ENCODE data around the gene GPRIN2. TPM values are rescaled to one million over a fixed set of nuclear protein-coding genes. Genes with fewer than 3 reads are reported as not detected.
"Not testable (repeated sequence)": the region's sequence is repeated elsewhere in the genome, so short reads cannot be mapped to it uniquely, and the experiment has no call there.

GPRIN2 gene
- total and polyA plus RNA-seq, 7 experiments from 2014 or later = not detected

- DNase-seq; H3K9me3 ChIP-seq (ENCODE audit: control insufficient read depth in 2 of 3, low read length in 3 of 3); intact Hi-C loops (cut with micrococcal nuclease); H3K36me3 Mint-ChIP-seq; H3K4me1 Mint-ChIP-seq; ATAC-seq; H3K27ac Mint-ChIP-seq; POLR2A ChIA-PET; H3K4me3 Mint-ChIP-seq; H3K27me3 ChIP-seq (ENCODE audit: control insufficient read depth in 2 of 2, insufficient read depth in 2 of 2, low read length in 2 of 2); CTCF ChIA-PET; H3K4me1 ChIP-seq (ENCODE audit: control insufficient read depth in 2 of 2, insufficient read depth in 2 of 2, low read length in 2 of 2); H3K9me3 Mint-ChIP-seq; H3K4me3 ChIP-seq (ENCODE audit: low read length); H3K36me3 ChIP-seq (ENCODE audit: control insufficient read depth in 2 of 3, insufficient read depth in 3 of 3, low read length in 3 of 3); H3K27ac ChIP-seq (ENCODE audit: low read depth, low read length); H3K27me3 Mint-ChIP-seq: not testable (repeated sequence)
These were observed 25.5 kb upstream of the GPRIN2 start for GRCh38 chr10:46581997-46582396.

GRCh38 chr10:46579378-46579777 is 22.9 kb upstream of the GPRIN2 start:
- H3K4me1 Mint-ChIP-seq; intact Hi-C loops (cut with micrococcal nuclease); H3K4me1 ChIP-seq (ENCODE audit: control insufficient read depth in 2 of 2, insufficient read depth in 2 of 2, low read length in 2 of 2); H3K9me3 Mint-ChIP-seq; ATAC-seq; DNase-seq; H3K27me3 Mint-ChIP-seq; H3K27me3 ChIP-seq (ENCODE audit: control insufficient read depth in 2 of 2, insufficient read depth in 2 of 2, low read length in 2 of 2); H3K4me3 ChIP-seq (ENCODE audit: low read length); POLR2A ChIA-PET; H3K36me3 Mint-ChIP-seq; H3K9me3 ChIP-seq (ENCODE audit: control insufficient read depth in 2 of 3, low read length in 3 of 3); H3K27ac Mint-ChIP-seq; H3K4me3 Mint-ChIP-seq; H3K27ac ChIP-seq (ENCODE audit: low read depth, low read length); CTCF ChIA-PET; H3K36me3 ChIP-seq (ENCODE audit: control insufficient read depth in 2 of 3, insufficient read depth in 3 of 3, low read length in 3 of 3): not testable (repeated sequence)

- DNase-seq; H3K4me1 Mint-ChIP-seq; H3K27me3 ChIP-seq (ENCODE audit: control insufficient read depth in 2 of 2, insufficient read depth in 2 of 2, low read length in 2 of 2); H3K9me3 ChIP-seq (ENCODE audit: control insufficient read depth in 2 of 3, low read length in 3 of 3); H3K27ac ChIP-seq (ENCODE audit: low read depth, low read length); H3K4me3 ChIP-seq (ENCODE audit: low read length); intact Hi-C loops (cut with micrococcal nuclease); H3K36me3 ChIP-seq (ENCODE audit: control insufficient read depth in 2 of 3, insufficient read depth in 3 of 3, low read length in 3 of 3); H3K27me3 Mint-ChIP-seq; H3K36me3 Mint-ChIP-seq; POLR2A ChIA-PET; H3K4me3 Mint-ChIP-seq; H3K27ac Mint-ChIP-seq; H3K4me1 ChIP-seq (ENCODE audit: control insufficient read depth in 2 of 2, insufficient read depth in 2 of 2, low read length in 2 of 2); H3K9me3 Mint-ChIP-seq; CTCF ChIA-PET: not testable (repeated sequence)
- ATAC-seq = peak; percentile 27
These were observed 22.2 kb upstream of the GPRIN2 start, which contains the start of gene SYT15 for GRCh38 chr10:46578474-46579178. TSS of gene SYT15 (plus strand) at chr10:46579128. CDS start at chr10:46579169, 41 bp downstream.

GRCh38 chr10:46577624-46578473 is 21.4 kb upstream of the GPRIN2 start:
- H3K36me3 Mint-ChIP-seq, POLR2A ChIA-PET: not testable (repeated sequence)

GRCh38 chr10:46573884-46574283 is 17.4 kb upstream of the GPRIN2 start:
- DNase-seq, CTCF ChIA-PET: not testable (repeated sequence)

More at GRCh38 chr10:46577624-46578473, 21.4 kb upstream of the GPRIN2 start:
- H3K4me3 ChIP-seq (ENCODE audit: low read length); intact Hi-C loops (cut with micrococcal nuclease); H3K36me3 ChIP-seq (ENCODE audit: control insufficient read depth in 2 of 3, insufficient read depth in 3 of 3, low read length in 3 of 3); H3K9me3 ChIP-seq (ENCODE audit: control insufficient read depth in 2 of 3, low read length in 3 of 3); H3K27ac Mint-ChIP-seq; H3K4me1 ChIP-seq (ENCODE audit: control insufficient read depth in 2 of 2, insufficient read depth in 2 of 2, low read length in 2 of 2); H3K27me3 ChIP-seq (ENCODE audit: control insufficient read depth in 2 of 2, insufficient read depth in 2 of 2, low read length in 2 of 2); H3K4me1 Mint-ChIP-seq; H3K4me3 Mint-ChIP-seq; H3K27me3 Mint-ChIP-seq; DNase-seq; CTCF ChIA-PET; ATAC-seq; H3K9me3 Mint-ChIP-seq; H3K27ac ChIP-seq (ENCODE audit: low read depth, low read length): not testable (repeated sequence)

GRCh38 chr10:46573314-46573713 is 16.9 kb upstream of the GPRIN2 start:
- H3K9me3 ChIP-seq (ENCODE audit: control insufficient read depth in 2 of 3, low read length in 3 of 3); H3K27me3 Mint-ChIP-seq; CTCF ChIA-PET; H3K4me1 ChIP-seq (ENCODE audit: control insufficient read depth in 2 of 2, insufficient read depth in 2 of 2, low read length in 2 of 2); H3K4me1 Mint-ChIP-seq; H3K4me3 Mint-ChIP-seq; H3K36me3 Mint-ChIP-seq; H3K27me3 ChIP-seq (ENCODE audit: control insufficient read depth in 2 of 2, insufficient read depth in 2 of 2, low read length in 2 of 2); H3K36me3 ChIP-seq (ENCODE audit: control insufficient read depth in 2 of 3, insufficient read depth in 3 of 3, low read length in 3 of 3); intact Hi-C loops (cut with micrococcal nuclease); POLR2A ChIA-PET; H3K4me3 ChIP-seq (ENCODE audit: low read length); H3K27ac Mint-ChIP-seq; ATAC-seq; H3K27ac ChIP-seq (ENCODE audit: low read depth, low read length); H3K9me3 Mint-ChIP-seq; DNase-seq: not testable (repeated sequence)

More at GRCh38 chr10:46573884-46574283, 17.4 kb upstream of the GPRIN2 start:
- intact Hi-C loops (cut with micrococcal nuclease); H3K4me1 ChIP-seq (ENCODE audit: control insufficient read depth in 2 of 2, insufficient read depth in 2 of 2, low read length in 2 of 2); H3K9me3 ChIP-seq (ENCODE audit: control insufficient read depth in 2 of 3, low read length in 3 of 3); POLR2A ChIA-PET; H3K4me3 Mint-ChIP-seq; H3K27ac Mint-ChIP-seq; H3K36me3 Mint-ChIP-seq; H3K4me1 Mint-ChIP-seq; H3K36me3 ChIP-seq (ENCODE audit: control insufficient read depth in 2 of 3, insufficient read depth in 3 of 3, low read length in 3 of 3); H3K27me3 Mint-ChIP-seq; H3K4me3 ChIP-seq (ENCODE audit: low read length); H3K9me3 Mint-ChIP-seq; ATAC-seq; H3K27me3 ChIP-seq (ENCODE audit: control insufficient read depth in 2 of 2, insufficient read depth in 2 of 2, low read length in 2 of 2); H3K27ac ChIP-seq (ENCODE audit: low read depth, low read length): not testable (repeated sequence)

GRCh38 chr10:46572765-46573164 is 16.3 kb upstream of the GPRIN2 start:
- H3K27me3 Mint-ChIP-seq, CTCF ChIA-PET: not testable (repeated sequence)

More at GRCh38 chr10:46572765-46573164, 16.3 kb upstream of the GPRIN2 start:
- ATAC-seq; H3K4me3 Mint-ChIP-seq; H3K4me1 ChIP-seq (ENCODE audit: control insufficient read depth in 2 of 2, insufficient read depth in 2 of 2, low read length in 2 of 2); H3K4me3 ChIP-seq (ENCODE audit: low read length); DNase-seq; intact Hi-C loops (cut with micrococcal nuclease); H3K36me3 ChIP-seq (ENCODE audit: control insufficient read depth in 2 of 3, insufficient read depth in 3 of 3, low read length in 3 of 3); H3K27ac ChIP-seq (ENCODE audit: low read depth, low read length); H3K36me3 Mint-ChIP-seq; H3K4me1 Mint-ChIP-seq; H3K27me3 ChIP-seq (ENCODE audit: control insufficient read depth in 2 of 2, insufficient read depth in 2 of 2, low read length in 2 of 2); POLR2A ChIA-PET; H3K9me3 ChIP-seq (ENCODE audit: control insufficient read depth in 2 of 3, low read length in 3 of 3); H3K27ac Mint-ChIP-seq; H3K9me3 Mint-ChIP-seq: not testable (repeated sequence)

Data from naive thymus-derived CD4-positive, alpha-beta T cell (primary cell).